Left lung (tissue), 10 donors: ENCODE measurements around the gene C21orf58. TPM values are rescaled to one million over a fixed set of nuclear protein-coding genes. Genes with fewer than 3 reads are reported as not detected.

Source experiments
- ATAC-seq: fragments of 200-7000 bp; cut with Tn5 transposase; one replicate; pipeline ENCODE4 v1.9.1; 2020; ENCODE audit warnings: moderate library complexity
- DNase-seq, 4 donors: peaks; one replicate each; pipeline ENCODE4 v3.0.0-alpha.2; 2013 to 2020
- H3K27ac ChIP-seq, 2 donors: fragments of 200-600 bp; sonication (generic) in 1 of 2; one replicate each; pipeline versions ENCODE4 v1.5.0 to v1.8.0; 2020 to 2021
- H3K27me3 ChIP-seq, 2 donors: fragments of 200-600 bp; sonication (generic) in 1 of 2; one replicate each; pipeline versions ENCODE4 v1.5.0 to v1.8.0; 2020 to 2021
- H3K36me3 ChIP-seq, 2 donors: fragments of 200-600 bp; sonication (generic) in 1 of 2; one replicate each; pipeline versions ENCODE4 v1.5.0 to v1.8.0; 2020 to 2021
- H3K4me1 ChIP-seq, 2 donors: fragments of 200-600 bp; one replicate each; pipeline ENCODE4 v1.8.0; 2021
- H3K4me3 ChIP-seq, 2 donors: fragments of 200-600 bp; sonication (generic) in 1 of 2; one replicate each; pipeline versions ENCODE4 v1.5.0 to v1.8.0; 2020 to 2021; ENCODE audit warnings: mild to moderate bottlenecking in 1 of 2
- H3K9me3 ChIP-seq, 2 donors: fragments of 200-600 bp; sonication (generic) in 1 of 2; one replicate each; pipeline versions ENCODE4 v1.5.0 to v1.8.0; 2020 to 2021
- intact Hi-C, 2 donors: fragments of 100-400 bp; cut with DNase I; formaldehyde crosslinking; loops; one replicate each; pipeline versions ENCODE4 v1.11.2 to v1.14.2; 2022
- polyA plus RNA-seq, 6 donors: library from polyadenylated mRNA; unstranded; fragments of 120-200 nt; gene quantifications; one replicate each; pipeline ENCODE4 v1.2.1, GENCODE V29; 2013; ENCODE audit not compliant: insufficient read length in 6 of 6
- total RNA-seq, 2 donors: library from RNA; stranded (reverse); fragmentation: NEBNext Ultra II Directional; extraction: Animal tissue kit (Norgen Biotek cat#: 25700); gene quantifications; one replicate each; pipeline ENCODE4 v1.2.1, GENCODE V29; 2021
- TF ChIP-seq, protein P1 (sequence below), 2 donors: fragments of 200-600 bp; sonication (generic) in 1 of 2; IDR thresholded peaks; one replicate each; pipeline versions ENCODE4 v1.5.0 to v1.8.0; 2021; ENCODE audit warnings: antibody characterized with exemption in 2 of 2
- donor health status: DM: no; HTN: yes; CAD: no.
- donor health status: DM: no; HTN: no; CAD: no.

C21orf58 gene
- total and polyA plus RNA-seq, 8 donors: 5.8 to 24.6 (median 19.4) TPM

DNA sequence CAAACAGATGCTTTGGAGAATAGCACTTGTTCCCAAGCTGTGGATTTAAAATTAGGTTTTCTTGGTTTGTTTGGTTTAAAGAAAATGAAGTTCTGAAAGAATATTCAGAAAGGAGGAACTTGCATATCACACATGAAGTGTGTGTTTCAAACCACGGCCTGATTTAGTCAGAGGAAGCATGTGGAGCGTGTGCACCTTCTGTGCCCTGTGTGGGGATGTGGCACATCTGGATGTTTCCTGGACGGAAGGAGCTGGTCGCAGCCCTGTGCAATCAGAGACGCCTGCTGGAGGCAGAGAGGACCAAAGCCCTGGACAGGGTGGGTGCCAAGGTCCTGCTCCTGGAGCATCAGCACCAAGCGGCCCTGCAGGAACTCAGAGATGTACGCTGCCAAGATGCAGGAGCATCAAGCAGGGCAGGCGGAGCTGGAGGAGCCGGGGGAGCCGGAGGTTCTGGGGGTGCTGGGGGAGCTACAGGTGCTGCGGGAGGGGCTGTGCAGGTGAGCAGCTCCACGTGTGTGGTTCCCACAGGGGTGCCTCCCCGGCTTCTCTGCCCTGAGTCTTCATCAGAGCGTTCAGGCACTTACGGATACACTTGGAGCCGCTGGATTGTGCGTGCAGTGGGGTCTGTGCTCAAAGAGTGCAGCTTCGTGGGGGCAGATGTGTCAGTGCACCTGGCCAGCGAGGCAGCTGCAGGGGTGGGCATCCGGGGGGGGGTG lies 46.0 kb upstream of the C21orf58 start:
- DNase-seq (peak in 1 of 4 donors; percentile 55), ATAC-seq (no peak)
- TF ChIP-seq, protein P1, sequence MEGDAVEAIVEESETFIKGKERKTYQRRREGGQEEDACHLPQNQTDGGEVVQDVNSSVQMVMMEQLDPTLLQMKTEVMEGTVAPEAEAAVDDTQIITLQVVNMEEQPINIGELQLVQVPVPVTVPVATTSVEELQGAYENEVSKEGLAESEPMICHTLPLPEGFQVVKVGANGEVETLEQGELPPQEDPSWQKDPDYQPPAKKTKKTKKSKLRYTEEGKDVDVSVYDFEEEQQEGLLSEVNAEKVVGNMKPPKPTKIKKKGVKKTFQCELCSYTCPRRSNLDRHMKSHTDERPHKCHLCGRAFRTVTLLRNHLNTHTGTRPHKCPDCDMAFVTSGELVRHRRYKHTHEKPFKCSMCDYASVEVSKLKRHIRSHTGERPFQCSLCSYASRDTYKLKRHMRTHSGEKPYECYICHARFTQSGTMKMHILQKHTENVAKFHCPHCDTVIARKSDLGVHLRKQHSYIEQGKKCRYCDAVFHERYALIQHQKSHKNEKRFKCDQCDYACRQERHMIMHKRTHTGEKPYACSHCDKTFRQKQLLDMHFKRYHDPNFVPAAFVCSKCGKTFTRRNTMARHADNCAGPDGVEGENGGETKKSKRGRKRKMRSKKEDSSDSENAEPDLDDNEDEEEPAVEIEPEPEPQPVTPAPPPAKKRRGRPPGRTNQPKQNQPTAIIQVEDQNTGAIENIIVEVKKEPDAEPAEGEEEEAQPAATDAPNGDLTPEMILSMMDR (IDR thresholded peaks at IDR 0.05): no peak
- Histone ChIP-seq H3K36me3 (peaks cover 0 to 53% of the 10 kb centered on the region in 2 donors), H3K4me1 (peaks cover 0 to 18% of the 10 kb centered on the region in 2 donors), H3K4me3 (no peak overlapping the region), H3K9me3 (no peaks in the 10 kb centered on the region), H3K27ac (no peak overlapping the region), H3K27me3 (no peaks in the 10 kb centered on the region)
- intact Hi-C loops: no loop called here

DNA sequence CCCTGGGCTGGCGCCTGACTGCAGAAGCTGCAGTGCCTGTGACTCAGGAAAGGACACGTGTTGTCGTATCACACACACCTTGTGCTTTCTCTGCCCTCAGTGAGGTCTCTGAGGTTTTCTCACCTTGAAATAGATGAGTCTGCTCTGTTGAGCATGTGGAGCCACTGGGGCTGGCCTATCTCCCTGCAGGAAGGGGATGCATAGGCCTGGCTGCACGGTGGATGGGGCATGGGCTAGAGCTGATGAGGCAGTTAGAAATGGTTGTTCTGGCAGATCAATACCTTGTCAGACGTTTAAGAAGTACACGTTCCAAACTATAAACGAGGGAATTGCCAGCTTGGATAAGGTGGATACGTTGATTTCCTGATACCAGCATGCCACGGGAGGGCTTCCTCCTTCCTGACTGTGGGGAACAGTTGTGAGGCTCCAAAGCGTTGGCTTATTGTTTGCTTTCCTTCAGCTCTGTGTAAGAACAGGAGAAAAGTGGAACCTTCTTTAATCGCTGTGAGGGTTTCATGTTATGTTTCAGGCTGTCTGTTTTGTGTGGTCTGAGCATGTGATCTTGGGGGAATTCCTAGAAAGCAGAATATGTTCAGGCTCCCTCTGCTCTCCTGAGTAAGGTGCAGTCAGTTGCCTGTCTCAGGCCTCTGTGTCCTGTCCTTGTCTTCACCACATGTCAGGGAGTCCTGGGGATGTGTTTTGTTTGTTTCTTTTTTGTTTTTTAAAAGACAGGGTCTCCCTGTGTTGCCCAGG lies 45.0 kb upstream of the C21orf58 start:
- Histone ChIP-seq H3K27ac (no peak overlapping the region), H3K27me3 (no peaks in the 10 kb centered on the region), H3K4me1 (peaks cover 0 to 18% of the 10 kb centered on the region in 2 donors), H3K9me3 (no peaks in the 10 kb centered on the region), H3K4me3 (no peak overlapping the region), H3K36me3 (peaks cover 0 to 57% of the 10 kb centered on the region in 2 donors)
- DNase-seq: peak in 1 of 4 donors; percentile 38
- no peak for ATAC-seq
- intact Hi-C loops: no loop called here
- TF ChIP-seq, protein P1 (IDR thresholded peaks at IDR 0.05): no peak

DNA sequence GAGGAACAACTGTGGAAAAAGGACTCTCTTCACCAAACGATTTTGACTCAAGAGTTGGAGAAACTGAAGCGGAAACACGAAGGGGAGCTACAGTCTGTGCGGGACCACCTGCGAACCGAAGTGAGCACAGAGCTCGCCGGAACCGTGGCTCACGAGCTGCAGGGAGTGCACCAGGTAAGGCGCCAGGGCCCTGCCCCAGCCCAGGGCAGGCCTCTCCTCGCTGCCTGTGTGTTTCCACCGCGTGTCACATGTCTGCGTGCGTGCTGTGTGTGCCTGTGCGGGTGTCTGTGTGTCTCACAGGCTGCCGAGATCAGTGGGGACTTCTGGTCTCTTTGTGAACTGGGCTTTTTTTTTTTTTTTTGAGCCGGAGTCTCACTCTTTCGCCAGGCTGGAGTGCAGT lies 43.3 kb upstream of the C21orf58 start:
- Histone ChIP-seq H3K36me3 (peaks cover 0 to 70% of the 10 kb centered on the region in 2 donors), H3K4me3 (no peak overlapping the region), H3K27ac (no peak overlapping the region), H3K27me3 (no peaks in the 10 kb centered on the region), H3K4me1 (peaks cover 0 to 18% of the 10 kb centered on the region in 2 donors), H3K9me3 (no peaks in the 10 kb centered on the region)
- DNase-seq: peak in 1 of 4 donors; percentile 61
- intact Hi-C loops: no loop called here
- TF ChIP-seq, protein P1 (IDR thresholded peaks at IDR 0.05): no peak
- ATAC-seq: no peak

DNA sequence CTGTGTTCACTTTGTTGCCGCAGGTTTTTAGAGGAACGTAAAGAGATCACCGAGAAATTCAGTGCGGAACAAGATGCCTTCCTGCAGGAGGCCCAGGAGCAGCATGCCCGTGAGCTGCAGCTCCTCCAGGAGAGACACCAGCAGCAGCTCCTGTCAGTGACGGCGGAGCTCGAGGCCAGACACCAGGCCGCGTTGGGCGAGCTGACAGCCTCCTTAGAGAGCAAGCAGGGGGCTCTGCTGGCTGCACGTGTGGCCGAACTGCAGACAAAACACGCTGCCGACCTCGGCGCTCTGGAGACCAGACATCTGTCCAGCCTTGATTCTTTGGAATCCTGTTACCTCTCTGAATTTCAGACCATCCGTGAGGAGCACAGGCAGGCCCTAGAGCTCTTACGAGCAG lies 42.9 kb upstream of the C21orf58 start:
- H3K36me3 ChIP-seq: peaks cover 0 to 70% of the 10 kb centered on the region in 2 donors
- TF ChIP-seq, protein P1 (IDR thresholded peaks at IDR 0.05): no peak
- H3K4me1 ChIP-seq: peaks cover 0 to 18% of the 10 kb centered on the region in 2 donors
- no peak overlapping the region for H3K4me3 ChIP-seq
- H3K27me3 ChIP-seq: no peaks in the 10 kb centered on the region
- H3K27ac ChIP-seq: no peak overlapping the region
- DNase-seq (peak in 1 of 4 donors; percentile 75), ATAC-seq (no peak)
- H3K9me3 ChIP-seq: no peaks in the 10 kb centered on the region
- intact Hi-C loops: no loop called here

DNA sequence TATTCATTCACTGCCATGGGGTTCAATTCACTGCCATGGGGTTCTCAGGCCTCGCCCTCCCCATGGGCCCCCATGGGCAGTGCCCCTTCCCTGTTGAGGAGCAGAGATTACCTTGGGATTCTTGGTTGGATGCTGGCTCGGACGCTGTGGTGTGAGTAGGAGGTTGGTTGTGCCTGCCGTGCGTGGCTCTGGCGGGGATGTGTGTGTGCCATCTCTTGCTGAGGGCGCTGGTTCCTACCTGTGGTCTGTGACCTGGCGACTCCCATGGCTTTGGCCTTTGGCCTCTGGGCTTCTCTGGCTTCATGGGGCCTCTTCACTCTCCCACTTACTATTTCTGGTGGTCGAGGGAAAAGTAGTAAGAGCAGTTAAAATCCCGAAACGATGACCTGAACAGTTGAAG lies 42.4 kb upstream of the C21orf58 start:
- H3K27me3 ChIP-seq: no peaks in the 10 kb centered on the region
- H3K4me3 ChIP-seq: no peak overlapping the region
- no peak overlapping the region for H3K27ac ChIP-seq
- no peaks in the 10 kb centered on the region for H3K9me3 ChIP-seq
- TF ChIP-seq, protein P1 (IDR thresholded peaks at IDR 0.05): no peak
- ATAC-seq: no peak
- peaks cover 0 to 18% of the 10 kb centered on the region in 2 donors for H3K4me1 ChIP-seq
- intact Hi-C loops: no loop called here
- H3K36me3 ChIP-seq: peaks cover 0 to 72% of the 10 kb centered on the region in 2 donors
- DNase-seq: peak in 1 of 4 donors; percentile 57
